Heart left ventricle (tissue), 16 donors: ENCODE measurements around the gene ASF1B. TPM values are rescaled to one million over a fixed set of nuclear protein-coding genes. Genes with fewer than 3 reads are reported as not detected.

ENCODE experiments used
- ATAC-seq, 4 donors: fragments of 200-7000 bp; cut with Tn5 transposase; one replicate each; pipeline ENCODE4 v1.9.1; 2020 to 2022; ENCODE audit warnings: moderate library complexity in 4 of 4, mild to moderate bottlenecking in 3 of 4, moderate number of reproducible peaks in 1 of 4
- DNase-seq, 5 donors: peaks; one replicate each; pipeline ENCODE4 v3.0.0-alpha.2; 2020
- H3K27ac ChIP-seq, 12 donors: fragments of 200-600 bp; sonication (generic) in 4 of 12; one replicate each; pipeline versions ENCODE4 v1.5.0 to v1.8.0; 2016 to 2022; ENCODE audit warnings: mild to moderate bottlenecking in 2 of 12
- H3K27me3 ChIP-seq, 9 donors: fragments of 200-600 bp; sonication (generic) in 2 of 9; one replicate each; pipeline versions ENCODE4 v1.5.1 to v1.8.0; 2016 to 2022; ENCODE audit warnings: mild to moderate bottlenecking in 3 of 9
- H3K36me3 ChIP-seq, 9 donors: fragments of 200-600 bp; sonication (generic) in 2 of 9; one replicate each; pipeline versions ENCODE4 v1.5.0 to v1.8.0; 2018 to 2022; ENCODE audit warnings: mild to moderate bottlenecking in 2 of 9
- H3K4me1 ChIP-seq, 12 donors: fragments of 200-600 bp; sonication (generic) in 4 of 12; one replicate each; pipeline versions ENCODE4 v1.5.0 to v1.8.0; 2016 to 2022; ENCODE audit warnings: mild to moderate bottlenecking in 3 of 12
- H3K4me3 ChIP-seq, 12 donors: fragments of 200-600 bp; sonication (generic) in 4 of 12; one replicate each; pipeline versions ENCODE4 v1.5.0 to v1.8.0; 2017 to 2022; ENCODE audit warnings: mild to moderate bottlenecking in 9 of 12, moderate library complexity in 4 of 12
- H3K9me3 ChIP-seq, 12 donors: fragments of 200-600 bp; sonication (generic) in 4 of 12; one replicate each; pipeline versions ENCODE4 v1.5.0 to v1.8.0; 2016 to 2022; ENCODE audit warnings: mild to moderate bottlenecking in 1 of 12
- POLR2A ChIP-seq, 2 donors: fragments of 450-650 bp; IDR thresholded peaks; one replicate each; pipeline ENCODE4 v1.6.1; 2017; ENCODE audit warnings: antibody characterized with exemption in 2 of 2, mild to moderate bottlenecking in 2 of 2, moderate library complexity in 2 of 2
- WGBS, 4 donors: extraction: QIAGEN DNeasy Blood & Tissue Kit in 2 of 4; methylation state at CpG; one replicate each; pipeline versions ENCODE4 v1.1.5 to v1.1.7; 2013 to 2018; 5-methylcytosine and 5-hydroxymethylcytosine counted together
- intact Hi-C, 10 donors: fragments of 100-400 bp; cut with DNase I; formaldehyde crosslinking; loops; one replicate each; pipeline versions ENCODE4 v1.11.1 to v1.14.2; 2022
- polyA plus RNA-seq, 2 donors: library from polyadenylated mRNA; stranded (reverse); fragments of 200-250 nt; gene quantifications; one replicate each; pipeline ENCODE4 v1.2.3, GENCODE V29; 2013
- total RNA-seq, 9 donors: library from RNA; depleted of rRNA in 2 of 9; stranded (reverse); fragments of >200 nt in 2 of 9; fragmentation: NEBNext Ultra II Directional in 3 of 9; extraction: Animal tissue kit (Norgen Biotek cat#: 25700) in 3 of 9; gene quantifications; one replicate each; pipeline versions ENCODE4 v1.1.0 to v1.2.4, GENCODE V29; 2016 to 2023
- TF ChIP-seq, protein P1 (sequence below), 12 donors: fragments of 200-600 bp; sonication (generic) in 4 of 12; IDR thresholded peaks; one replicate each; pipeline versions ENCODE4 v1.5.0 to v1.8.0; 2018 to 2022; ENCODE audit warnings: antibody characterized with exemption in 12 of 12, mild to moderate bottlenecking in 5 of 12
- donor health status: ischemic (EF 13 %, LVEDD 7.1; RV severe dilation, severe dysfunction).
- donor health status: healthy with polysubstance abuse.
- donor health status: DM: no; HTN: yes; CAD: no.
- donor health status: DM: no; HTN: no; CAD: no.
- donor health status: ischemic (EF 25% LVEDD 6.9; RV normal size, moderate dysfunction).
- donor health status: ischemic (EF 25% LVEDD 5.7; RV mildly dilated, moderate dysfunction).
- donor health status: healthy.
- donor health status: DM: yes; HTN: yes; CAD: no.
- donor health status: ischemic (EF 35%, LVEDD 5.7; RV mildly dilated, moderate dysfunction).
- donor health status: nonischemic (EF 11% LVEDD 7.7; RV severe dilation, severe dysfunction).
- donor health status: DM: yes; HTN: yes; CAD: no.
- donor health status: PGD.
- donor health status: ischemic (EF 29% LVEDD 5.4; RV normal size, mild dysfunction).
- donor health status: nonischemic (EF 23%, LVEDD 6.1; RV moderate dilation, normal function).

Gene ASF1B
- total and polyA plus RNA-seq, 11 donors, result 0.19 to 7.0 (median 0.91) TPM

DNA sequence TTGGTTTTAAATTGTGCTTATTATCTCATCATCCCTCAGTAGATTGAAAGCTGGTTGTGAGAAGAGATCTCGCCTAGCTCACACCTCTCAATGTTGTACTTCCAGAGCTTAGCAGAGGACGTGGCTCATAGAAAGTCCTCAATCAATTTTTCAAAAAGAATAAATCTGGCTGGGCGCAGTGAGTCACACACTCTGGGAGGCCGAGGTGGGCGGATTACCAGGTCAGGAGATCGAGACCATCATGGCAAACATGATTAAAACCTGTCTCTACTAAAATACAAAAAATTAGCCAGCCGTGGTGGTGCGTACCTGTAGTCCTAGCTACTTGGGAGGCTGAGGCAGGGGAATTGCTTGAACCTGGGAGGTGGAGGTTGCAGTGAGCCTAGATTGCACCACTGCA lies 4.7 kb upstream of the ASF1B start:
- no peaks in the 10 kb centered on the region for H3K27me3 ChIP-seq
- H3K36me3 ChIP-seq, result no peaks in the 10 kb centered on the region
- intact Hi-C loops, result loop anchor here in 6 of 10 donors (10.0 kb wide), 6 partner anchors 54 to 334 kb away; partner anchors contain the start of gene PTGER1 (in 3 of the 6)
- no peak overlapping the region for H3K27ac ChIP-seq
- 95 to 98% (median 97%) methylated on average over 8 of the region's 8 CpGs for WGBS, 4 donors
- H3K4me1 ChIP-seq, result peaks cover 0 to 45% (median 26%) of the 10 kb centered on the region in 12 donors
- ATAC-seq (no peak), DNase-seq (no peak)
- TF ChIP-seq, protein P1, sequence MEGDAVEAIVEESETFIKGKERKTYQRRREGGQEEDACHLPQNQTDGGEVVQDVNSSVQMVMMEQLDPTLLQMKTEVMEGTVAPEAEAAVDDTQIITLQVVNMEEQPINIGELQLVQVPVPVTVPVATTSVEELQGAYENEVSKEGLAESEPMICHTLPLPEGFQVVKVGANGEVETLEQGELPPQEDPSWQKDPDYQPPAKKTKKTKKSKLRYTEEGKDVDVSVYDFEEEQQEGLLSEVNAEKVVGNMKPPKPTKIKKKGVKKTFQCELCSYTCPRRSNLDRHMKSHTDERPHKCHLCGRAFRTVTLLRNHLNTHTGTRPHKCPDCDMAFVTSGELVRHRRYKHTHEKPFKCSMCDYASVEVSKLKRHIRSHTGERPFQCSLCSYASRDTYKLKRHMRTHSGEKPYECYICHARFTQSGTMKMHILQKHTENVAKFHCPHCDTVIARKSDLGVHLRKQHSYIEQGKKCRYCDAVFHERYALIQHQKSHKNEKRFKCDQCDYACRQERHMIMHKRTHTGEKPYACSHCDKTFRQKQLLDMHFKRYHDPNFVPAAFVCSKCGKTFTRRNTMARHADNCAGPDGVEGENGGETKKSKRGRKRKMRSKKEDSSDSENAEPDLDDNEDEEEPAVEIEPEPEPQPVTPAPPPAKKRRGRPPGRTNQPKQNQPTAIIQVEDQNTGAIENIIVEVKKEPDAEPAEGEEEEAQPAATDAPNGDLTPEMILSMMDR (IDR thresholded peaks at IDR 0.05), result no peak
- TF ChIP-seq POLR2A (IDR thresholded peaks at IDR 0.05), result no peak
- H3K4me3 ChIP-seq, result no peak overlapping the region
- no peaks in the 10 kb centered on the region for H3K9me3 ChIP-seq

DNA sequence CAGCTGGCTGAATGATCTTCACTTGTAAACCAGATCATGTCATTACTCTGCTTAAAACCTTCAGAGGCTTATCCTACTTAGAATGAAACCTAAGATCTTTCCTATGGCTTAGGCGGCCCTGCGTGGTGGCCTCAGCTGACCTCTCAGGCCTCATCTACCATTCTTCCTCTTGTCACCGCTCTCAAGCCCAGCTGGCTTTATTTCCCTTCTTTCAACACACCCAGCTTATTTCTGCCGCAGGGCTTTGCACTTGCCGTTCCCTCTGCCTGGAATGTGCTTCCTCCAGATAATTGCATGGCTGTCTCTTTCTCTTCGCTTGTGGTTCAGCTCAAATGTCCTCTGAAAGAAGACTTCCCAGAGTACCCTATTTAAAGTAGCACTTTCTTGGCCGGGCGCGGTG lies 3.6 kb upstream of the ASF1B start:
- Histone ChIP-seq H3K4me1 (peaks cover 0 to 48% (median 28%) of the 10 kb centered on the region in 12 donors), H3K4me3 (no peak overlapping the region), H3K27ac (peak overlapping the region in 6 of 12 donors; percentile 24 to 96 (median 64)), H3K9me3 (no peaks in the 10 kb centered on the region), H3K27me3 (no peaks in the 10 kb centered on the region), H3K36me3 (no peaks in the 10 kb centered on the region)
- DNase-seq (peak in 3 of 5 donors; percentile 38 to 67 (median 48)), ATAC-seq (no peak)
- 52 to 76% (median 59%) methylated on average over 9 of the region's 9 CpGs for WGBS, 4 donors
- TF ChIP-seq, protein P1 (IDR thresholded peaks at IDR 0.05), result no peak
- TF ChIP-seq POLR2A (IDR thresholded peaks at IDR 0.05), result no peak
- intact Hi-C loops, result loop anchor here in 8 of 10 donors (5.0 to 10.0 kb wide), 10 partner anchors 55 to 355 kb away; partner anchors contain the start of genes PTGER1 (in 4 of the 8), GIPC1 (in 1 of the 8) and MISP3 (in 1 of the 8)

DNA sequence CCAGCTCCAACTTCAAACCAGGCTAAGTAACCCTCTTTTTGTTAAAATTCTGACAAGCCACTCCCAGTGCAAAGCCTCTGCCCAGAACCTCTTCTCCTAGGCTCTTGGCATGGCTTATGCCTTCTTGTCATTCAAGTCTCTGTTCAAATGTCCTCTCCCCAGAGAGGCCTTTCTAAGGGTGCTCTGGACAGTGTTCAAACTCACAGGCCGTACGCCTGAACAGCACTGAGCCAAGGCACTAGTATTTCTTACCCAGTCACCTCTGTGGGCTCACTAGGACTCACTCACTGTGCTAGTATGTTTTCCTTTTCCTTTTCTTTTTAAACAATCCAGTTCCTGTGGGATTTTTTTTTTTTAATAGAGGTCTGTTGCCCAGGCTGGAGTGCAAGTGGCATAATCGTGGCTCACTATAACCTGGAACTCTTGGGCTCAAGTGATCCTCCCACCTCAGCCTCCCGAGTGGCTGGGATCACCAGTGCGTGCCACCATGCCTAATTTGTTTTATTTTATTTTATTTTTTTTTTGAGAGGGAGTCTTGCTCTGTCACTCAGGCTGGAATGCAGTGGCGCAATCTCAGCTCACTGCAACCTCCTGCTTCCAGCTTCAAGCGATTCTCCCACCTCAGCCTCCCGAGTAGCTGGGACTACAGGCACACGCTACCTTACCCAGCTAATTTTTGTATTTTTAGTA lies 2.3 kb upstream of the ASF1B start:
- no peak for TF ChIP-seq POLR2A (IDR thresholded peaks at IDR 0.05)
- TF ChIP-seq, protein P1 (IDR thresholded peaks at IDR 0.05), result no peak
- DNase-seq, result peak in 1 of 5 donors; percentile 67
- Histone ChIP-seq H3K4me3 (no peak overlapping the region), H3K27ac (peak overlapping the region; percentile 6 to 97 (median 93)), H3K36me3 (no peaks in the 10 kb centered on the region), H3K9me3 (no peaks in the 10 kb centered on the region), H3K27me3 (no peaks in the 10 kb centered on the region), H3K4me1 (peaks cover 0 to 47% (median 28%) of the 10 kb centered on the region in 12 donors)
- intact Hi-C loops, result loop anchor here in 3 of 10 donors (5.0 to 10.0 kb wide), 5 partner anchors 66 to 356 kb away; partner anchors contain the start of genes GIPC1 (in 1 of the 3), MISP3 (in 1 of the 3) and PTGER1 (in 1 of the 3)
- WGBS, 4 donors, result 73 to 76% (median 74%) methylated on average over 9 of the region's 9 CpGs
- ATAC-seq, result peak in 2 of 4 donors; percentile 10 to 19

DNA sequence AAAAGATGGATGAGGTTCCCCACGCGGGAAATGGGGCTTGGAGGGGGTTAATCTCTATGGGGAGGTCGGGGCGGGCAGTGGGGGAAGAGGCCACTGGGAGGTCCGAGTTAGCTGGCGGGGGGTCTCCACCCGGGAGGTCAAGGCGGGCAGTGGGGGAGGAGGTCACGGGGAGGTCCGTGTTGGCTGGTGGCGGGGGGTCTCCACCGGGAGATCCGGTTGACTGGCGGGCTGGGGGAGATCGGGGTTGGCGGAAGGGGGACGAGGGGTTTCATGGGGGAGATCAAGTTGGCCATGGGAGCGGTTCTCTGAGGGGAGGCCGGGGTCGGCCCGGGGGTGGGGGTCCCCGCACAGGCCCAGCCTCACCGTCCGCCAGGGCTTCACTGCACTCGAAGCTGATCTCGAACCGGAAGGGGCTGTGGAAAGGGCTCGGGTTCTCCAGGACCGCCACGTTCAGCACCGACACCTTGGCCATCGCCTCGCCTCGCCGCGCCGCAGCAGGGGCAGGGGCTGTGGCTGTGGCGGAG lies 342 bp downstream of the ASF1B start:
- WGBS, 4 donors, result 0 to 2% (median 1%) methylated on average over 13 to 38 of the region's 38 CpGs
- Histone ChIP-seq H3K27ac (peak overlapping the region in 7 of 12 donors; percentile 22 to 96 (median 58)), H3K4me1 (peaks cover 0 to 48% (median 28%) of the 10 kb centered on the region in 12 donors), H3K4me3 (peak overlapping the region; percentile 16 to 84 (median 64)), H3K9me3 (no peaks in the 10 kb centered on the region), H3K36me3 (no peaks in the 10 kb centered on the region), H3K27me3 (no peaks in the 10 kb centered on the region)
- ATAC-seq (no peak), DNase-seq (no peak)
- intact Hi-C loops, result loop anchor here in 5 of 10 donors (1.0 to 10.0 kb wide), 8 partner anchors 18 to 359 kb away; partner anchors contain the start of genes MISP3 (in 2 of the 5), GIPC1 (in 1 of the 5) and PTGER1 (in 1 of the 5)
- peak in 1 of 2 donors; percentile 39 for TF ChIP-seq POLR2A (IDR thresholded peaks at IDR 0.05)
- TF ChIP-seq, protein P1 (IDR thresholded peaks at IDR 0.05), result no peak
